Tibial nerve (tissue), 4 donors: ENCODE data around the gene CLPSL1. TPM values are rescaled to one million over a fixed set of nuclear protein-coding genes. Genes with fewer than 3 reads are reported as not detected.

Source experiments
- DNase-seq, 2 donors: peaks; one replicate each; pipeline ENCODE4 v3.0.0-alpha.2; 2019; ENCODE audit warnings: low spot score in 2 of 2
- H3K27ac ChIP-seq, 4 donors: fragments of 200-600 bp; sonication (generic) in 3 of 4; one replicate each; pipeline ENCODE4 v1.5.1; 2017 to 2019; ENCODE audit warnings: mild to moderate bottlenecking in 1 of 4
- H3K27me3 ChIP-seq, 2 donors: fragments of 200-600 bp; sonication (generic) in 1 of 2; one replicate each; pipeline versions ENCODE4 v1.5.1 to v1.6.0; 2017 to 2019
- H3K36me3 ChIP-seq, 3 donors: fragments of 200-600 bp; sonication (generic); one replicate each; pipeline ENCODE4 v1.5.1; 2018 to 2019
- H3K4me1 ChIP-seq, 4 donors: fragments of 200-600 bp; sonication (generic) in 3 of 4; one replicate each; pipeline ENCODE4 v1.5.1; 2017 to 2019
- H3K4me3 ChIP-seq, 4 donors: fragments of 200-600 bp; sonication (generic) in 3 of 4; one replicate each; pipeline ENCODE4 v1.5.1; 2017 to 2019; ENCODE audit warnings: mild to moderate bottlenecking in 1 of 4, moderate library complexity in 1 of 4
- H3K9me3 ChIP-seq, 4 donors: fragments of 200-600 bp; sonication (generic) in 3 of 4; one replicate each; pipeline ENCODE4 v1.5.1; 2017 to 2019
- CTCF ChIP-seq, 5 experiments: fragments of 200-600 bp in 3 of 5; fragments of 450-650 bp in 2 of 5; sonication (generic) in 3 of 5; IDR thresholded peaks; one replicate each; pipeline ENCODE4 v1.5.1; 2016 to 2019; ENCODE audit warnings: antibody characterized with exemption in 5 of 5, mild to moderate bottlenecking in 3 of 5, moderate library complexity in 2 of 5
- EP300 ChIP-seq, 2 donors: sonication (generic); formaldehyde crosslinking; IDR thresholded peaks; one replicate each; pipeline ENCODE4 v1.6.1; 2017; ENCODE audit warnings: antibody characterized with exemption in 2 of 2, mild to moderate bottlenecking in 1 of 2
- POLR2A ChIP-seq, 2 donors: fragments of 450-650 bp; IDR thresholded peaks; one replicate each; pipeline ENCODE4 v1.6.1; 2017; ENCODE audit warnings: antibody characterized with exemption in 2 of 2, mild to moderate bottlenecking in 2 of 2, moderate library complexity in 2 of 2
- WGBS, 2 donors: methylation state at CpG; one replicate each; pipeline ENCODE4 v1.1.5; 2018; 5-methylcytosine and 5-hydroxymethylcytosine counted together
- total RNA-seq, 4 donors: library from RNA; depleted of rRNA; stranded (reverse); fragments of >200 nt; gene quantifications; one replicate each; pipeline ENCODE4 v1.1.0, GENCODE V29; 2016

CLPSL1 gene
- total RNA-seq, 4 donors from 2014 or later, result not detected

DNA sequence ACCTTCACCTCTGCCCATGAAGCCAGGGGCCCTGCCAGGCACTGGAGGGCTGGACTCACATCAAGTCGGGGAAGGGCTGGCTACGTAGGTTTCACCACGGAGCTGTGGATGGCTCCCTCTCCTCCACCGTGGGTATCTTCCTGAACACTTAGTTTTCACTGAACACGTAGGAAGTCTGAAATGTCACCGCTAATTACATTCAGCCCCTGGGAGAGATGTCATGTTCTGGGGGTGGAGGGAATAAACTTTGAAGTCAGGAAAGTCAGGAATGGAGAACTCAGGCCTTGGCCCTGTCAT lies 30.8 kb downstream of the CLPSL1 start:
- WGBS, 2 donors, result 66 to 70% methylated on average over 6 of the region's 6 CpGs
- Histone ChIP-seq H3K27ac (no peak overlapping the region), H3K4me1 (no peaks in the 10 kb centered on the region), H3K36me3 (no peaks in the 10 kb centered on the region), H3K27me3 (peaks cover 0 to 7% of the 10 kb centered on the region in 2 donors), H3K9me3 (peaks cover 0 to 6% (median 0%) of the 10 kb centered on the region in 4 donors), H3K4me3 (no peak overlapping the region)
- TF ChIP-seq POLR2A (IDR thresholded peaks at IDR 0.05), result no peak
- no peak for TF ChIP-seq CTCF (IDR thresholded peaks at IDR 0.05)
- TF ChIP-seq EP300 (IDR thresholded peaks at IDR 0.05), result no peak
- no peak for DNase-seq

GRCh38 chr6:35817515-35817914 lies 36.7 kb downstream of the CLPSL1 start:
- TF ChIP-seq EP300 (IDR thresholded peaks at IDR 0.05) (no peak), POLR2A (IDR thresholded peaks at IDR 0.05) (no peak), CTCF (IDR thresholded peaks at IDR 0.05) (no peak)

GRCh38 chr6:35823601-35824000 lies 42.8 kb downstream of the CLPSL1 start:
- DNase-seq, result no peak
- no peaks in the 10 kb centered on the region for H3K9me3 ChIP-seq
- no peaks in the 10 kb centered on the region for H3K27me3 ChIP-seq
- WGBS, 2 donors, result 83 to 96% methylated on average over 2 of the region's 2 CpGs
- H3K4me1 ChIP-seq, result no peaks in the 10 kb centered on the region
- no peak overlapping the region for H3K4me3 ChIP-seq
- H3K27ac ChIP-seq, result no peak overlapping the region
- H3K36me3 ChIP-seq, result no peaks in the 10 kb centered on the region
- no peak for TF ChIP-seq POLR2A (IDR thresholded peaks at IDR 0.05)
- TF ChIP-seq CTCF (IDR thresholded peaks at IDR 0.05), result no peak
- TF ChIP-seq EP300 (IDR thresholded peaks at IDR 0.05), result no peak

More at GRCh38 chr6:35817515-35817914, 36.7 kb downstream of the CLPSL1 start:
- H3K27ac ChIP-seq, result no peak overlapping the region
- H3K4me3 ChIP-seq, result no peak overlapping the region
- H3K4me1 ChIP-seq, result no peaks in the 10 kb centered on the region
- no peak for DNase-seq
- peaks cover 0 to 21% (median 5%) of the 10 kb centered on the region in 4 donors for H3K9me3 ChIP-seq
- H3K36me3 ChIP-seq, result no peaks in the 10 kb centered on the region
- no peaks in the 10 kb centered on the region for H3K27me3 ChIP-seq

- Histone ChIP-seq H3K4me1 (no peaks in the 10 kb centered on the region), H3K36me3 (no peaks in the 10 kb centered on the region), H3K9me3 (no peaks in the 10 kb centered on the region), H3K27ac (no peak overlapping the region), H3K27me3 (no peaks in the 10 kb centered on the region), H3K4me3 (no peak overlapping the region)
- 83 to 84% methylated on average over 5 of the region's 5 CpGs for WGBS, 2 donors
- no peak for DNase-seq
- no peak for TF ChIP-seq CTCF (IDR thresholded peaks at IDR 0.05)
- no peak for TF ChIP-seq EP300 (IDR thresholded peaks at IDR 0.05)
- no peak for TF ChIP-seq POLR2A (IDR thresholded peaks at IDR 0.05)
Observed at GRCh38 chr6:35824552-35825192, 43.9 kb downstream of the CLPSL1 start.

DNA sequence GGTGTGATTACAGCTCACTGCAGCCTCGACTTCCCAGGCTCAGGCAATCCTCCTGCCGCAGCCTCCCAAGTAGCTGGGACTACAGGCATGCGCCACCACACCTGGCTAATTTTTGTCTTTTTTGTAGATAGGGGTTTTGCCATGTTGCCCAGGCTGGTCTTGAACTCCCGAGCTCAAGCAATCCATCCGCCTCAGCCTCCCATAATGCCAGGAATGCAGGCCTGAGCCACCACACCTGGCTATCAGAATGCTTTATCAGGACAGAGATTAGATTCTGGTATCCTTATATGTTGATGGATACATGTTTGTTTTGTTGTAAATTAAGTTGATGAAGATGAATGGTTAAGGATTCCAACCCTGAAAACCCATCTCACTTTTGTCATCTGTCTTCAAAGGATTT lies 48.5 kb downstream of the CLPSL1 start:
- DNase-seq, result no peak
- Histone ChIP-seq H3K4me1 (no peaks in the 10 kb centered on the region), H3K9me3 (no peaks in the 10 kb centered on the region), H3K4me3 (no peak overlapping the region), H3K36me3 (peaks cover 0 to 10% (median 0%) of the 10 kb centered on the region in 3 donors), H3K27me3 (no peaks in the 10 kb centered on the region), H3K27ac (no peak overlapping the region)
- 93 to 97% methylated on average over 5 of the region's 5 CpGs for WGBS, 2 donors
- no peak for TF ChIP-seq CTCF (IDR thresholded peaks at IDR 0.05)
- no peak for TF ChIP-seq POLR2A (IDR thresholded peaks at IDR 0.05)
- TF ChIP-seq EP300 (IDR thresholded peaks at IDR 0.05), result no peak
